ENCODE data around the gene BOD1L1. TPM values are rescaled to one million over a fixed set of nuclear protein-coding genes. Genes with fewer than 3 reads are reported as not detected.

The BOD1L1 gene
- total RNA-seq, 4 donors from 2014 or later: 34.6 to 45.3 (median 35.4) TPM

DNA sequence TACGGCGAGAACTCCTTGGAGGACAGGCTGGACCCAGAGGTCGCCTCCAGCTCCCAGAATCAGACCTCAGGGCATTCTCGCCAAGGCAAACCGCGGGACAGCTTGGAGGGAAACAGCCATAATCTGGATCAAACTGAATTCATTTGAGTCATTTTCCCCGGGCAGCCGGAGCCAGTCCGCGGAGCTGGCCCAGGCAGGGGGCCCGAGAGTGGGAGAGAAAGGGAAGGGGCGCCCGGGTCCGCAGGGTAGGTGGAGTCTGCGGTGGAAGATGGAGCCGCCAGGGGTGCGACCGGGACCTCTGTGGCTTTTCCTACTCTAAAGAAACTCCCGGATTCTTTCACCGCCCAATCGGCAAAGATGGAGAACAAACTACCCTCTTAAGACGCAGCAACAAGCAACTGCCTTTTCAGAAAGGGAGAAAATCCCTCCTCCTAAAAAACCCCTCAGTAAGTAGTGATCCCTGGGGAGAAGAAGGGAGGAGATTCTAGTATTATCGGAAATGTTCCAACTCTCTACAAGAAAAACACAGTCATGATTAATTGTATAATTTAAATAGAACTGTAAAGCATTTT lies 88.4 kb downstream of the BOD1L1 start:
- TF ChIP-seq POLR2A (IDR thresholded peaks at IDR 0.05) (no peak), POLR2AphosphoS5 (IDR thresholded peaks at IDR 0.05) (no peak), EP300 (IDR thresholded peaks at IDR 0.05) (no peak)
- TF ChIP-seq, protein P1, sequence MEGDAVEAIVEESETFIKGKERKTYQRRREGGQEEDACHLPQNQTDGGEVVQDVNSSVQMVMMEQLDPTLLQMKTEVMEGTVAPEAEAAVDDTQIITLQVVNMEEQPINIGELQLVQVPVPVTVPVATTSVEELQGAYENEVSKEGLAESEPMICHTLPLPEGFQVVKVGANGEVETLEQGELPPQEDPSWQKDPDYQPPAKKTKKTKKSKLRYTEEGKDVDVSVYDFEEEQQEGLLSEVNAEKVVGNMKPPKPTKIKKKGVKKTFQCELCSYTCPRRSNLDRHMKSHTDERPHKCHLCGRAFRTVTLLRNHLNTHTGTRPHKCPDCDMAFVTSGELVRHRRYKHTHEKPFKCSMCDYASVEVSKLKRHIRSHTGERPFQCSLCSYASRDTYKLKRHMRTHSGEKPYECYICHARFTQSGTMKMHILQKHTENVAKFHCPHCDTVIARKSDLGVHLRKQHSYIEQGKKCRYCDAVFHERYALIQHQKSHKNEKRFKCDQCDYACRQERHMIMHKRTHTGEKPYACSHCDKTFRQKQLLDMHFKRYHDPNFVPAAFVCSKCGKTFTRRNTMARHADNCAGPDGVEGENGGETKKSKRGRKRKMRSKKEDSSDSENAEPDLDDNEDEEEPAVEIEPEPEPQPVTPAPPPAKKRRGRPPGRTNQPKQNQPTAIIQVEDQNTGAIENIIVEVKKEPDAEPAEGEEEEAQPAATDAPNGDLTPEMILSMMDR (IDR thresholded peaks at IDR 0.05): no peak
- Histone ChIP-seq H3K9me3 (peaks cover 0 to 30% (median 0%) of the 10 kb centered on the region in 3 donors), H3K27me3 (peaks cover 100% of the 10 kb centered on the region), H3K4me3 (no peak overlapping the region), H3K4me1 (peaks cover 0 to 67% (median 12%) of the 10 kb centered on the region in 3 donors), H3K36me3 (no peaks in the 10 kb centered on the region), H3K27ac (no peak overlapping the region)
- no peak for ATAC-seq
- WGBS, 2 donors (ENCODE audit: low coverage in 1 of 2): 5 to 7% methylated on average over 3 to 17 of the region's 23 CpGs

DNA sequence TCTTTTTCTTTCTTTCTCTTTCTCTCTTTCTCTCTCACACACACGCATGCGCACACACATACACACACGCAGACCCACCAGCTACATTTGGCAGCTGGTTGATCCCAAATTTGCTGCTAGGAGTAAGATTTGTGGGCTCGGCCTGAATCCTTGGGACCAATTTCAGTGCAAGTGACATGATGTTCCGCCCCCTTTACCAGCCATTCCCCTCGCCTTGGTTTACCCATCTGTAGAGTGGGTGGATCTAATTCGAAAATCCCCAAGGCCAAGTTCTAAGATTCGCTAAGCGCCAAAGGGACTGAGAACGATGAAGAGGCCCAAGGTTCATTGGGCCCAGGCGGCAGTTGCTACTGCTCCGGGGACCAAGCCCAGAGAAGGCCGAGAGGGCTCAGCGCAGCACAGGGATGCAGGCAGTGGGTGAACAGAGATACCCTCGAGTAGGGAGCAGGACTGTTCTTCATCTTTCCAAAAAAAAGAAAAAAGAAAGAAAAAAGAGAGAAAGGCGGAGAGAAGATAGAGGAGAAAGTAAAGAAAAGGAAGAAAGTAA lies 89.0 kb downstream of the BOD1L1 start:
- no peak for TF ChIP-seq POLR2A (IDR thresholded peaks at IDR 0.05)
- no peak for TF ChIP-seq POLR2AphosphoS5 (IDR thresholded peaks at IDR 0.05)
- TF ChIP-seq, protein P1 (IDR thresholded peaks at IDR 0.05): no peak
- TF ChIP-seq EP300 (IDR thresholded peaks at IDR 0.05): no peak
- Histone ChIP-seq H3K4me3 (no peak overlapping the region), H3K9me3 (peaks cover 0 to 30% (median 0%) of the 10 kb centered on the region in 3 donors), H3K27me3 (peaks cover 100% of the 10 kb centered on the region), H3K4me1 (peaks cover 0 to 61% (median 6%) of the 10 kb centered on the region in 3 donors), H3K36me3 (no peaks in the 10 kb centered on the region), H3K27ac (no peak overlapping the region)
- ATAC-seq: no peak
- whole genome bisulfite sequencing, 2 donors (ENCODE audit: low coverage in 1 of 2): 17 to 20% methylated on average over 1 to 11 of the region's 16 CpGs

DNA sequence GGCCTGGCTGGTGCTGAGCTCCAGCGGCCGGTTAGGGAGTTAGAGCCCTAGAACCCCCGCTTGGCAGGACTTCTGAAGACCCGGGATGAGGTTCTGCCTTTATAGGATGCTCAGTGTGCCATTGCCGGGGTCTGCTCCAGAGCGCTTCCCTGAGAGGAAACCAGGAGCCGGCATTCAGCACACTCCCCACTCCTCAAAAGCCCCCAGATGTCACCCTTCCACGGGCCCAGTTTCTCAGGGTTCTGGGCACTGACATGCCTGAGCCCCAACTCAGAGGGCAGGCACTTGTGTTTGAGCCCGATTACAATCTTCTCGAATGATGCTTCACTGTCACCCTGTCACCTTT lies 89.7 kb downstream of the BOD1L1 start:
- Histone ChIP-seq H3K27me3 (peaks cover 100% of the 10 kb centered on the region), H3K27ac (no peak overlapping the region)

DNA sequence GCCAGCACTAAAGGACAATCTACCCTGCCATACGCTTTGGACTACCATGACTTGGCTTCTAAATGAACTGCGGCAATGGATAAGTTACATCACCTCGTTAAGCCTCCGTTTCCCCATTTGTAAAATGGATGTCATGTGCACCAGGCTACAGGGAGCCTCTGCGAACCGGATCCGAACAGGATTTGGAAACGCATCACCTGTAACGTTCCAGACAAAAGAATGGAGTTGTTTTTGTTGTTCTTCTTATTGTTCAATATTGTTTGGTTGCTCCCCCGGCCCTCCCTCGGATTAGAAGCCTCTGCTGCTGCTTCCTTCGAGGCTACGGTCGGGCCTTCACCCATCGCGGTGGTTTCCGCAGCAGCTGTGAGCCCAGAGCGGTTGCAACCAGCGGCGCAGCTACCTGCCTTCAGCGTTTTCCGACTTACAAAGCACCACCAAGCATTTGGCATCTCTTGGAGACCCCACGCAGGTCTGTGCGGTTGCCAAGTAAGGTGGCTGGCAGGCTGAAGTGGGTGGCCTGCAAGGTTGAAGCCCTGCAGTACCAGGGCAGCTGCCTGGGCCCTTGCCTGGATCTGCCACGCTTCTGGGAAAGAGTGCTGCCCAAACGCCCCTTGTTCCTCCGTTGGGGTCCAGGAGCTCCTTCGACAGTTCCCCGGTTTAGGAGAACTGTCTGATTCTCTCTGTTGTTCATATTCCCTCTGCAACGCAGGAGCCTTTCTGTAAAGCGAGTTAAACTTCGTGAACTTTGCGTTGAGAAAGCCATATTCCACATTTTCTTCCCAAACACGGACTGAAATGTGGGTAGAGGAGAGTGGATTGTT lies 90.3 kb downstream of the BOD1L1 start:
- Histone ChIP-seq H3K36me3 (no peaks in the 10 kb centered on the region), H3K4me3 (no peak overlapping the region), H3K9me3 (peaks cover 0 to 30% (median 0%) of the 10 kb centered on the region in 3 donors), H3K4me1 (peaks cover 0 to 51% (median 2%) of the 10 kb centered on the region in 3 donors), H3K27me3 (peaks cover 100% of the 10 kb centered on the region), H3K27ac (no peak overlapping the region)
- no peak for ATAC-seq
- TF ChIP-seq POLR2A (IDR thresholded peaks at IDR 0.05): no peak
- TF ChIP-seq POLR2AphosphoS5 (IDR thresholded peaks at IDR 0.05): no peak
- TF ChIP-seq, protein P1 (IDR thresholded peaks at IDR 0.05): no peak
- TF ChIP-seq EP300 (IDR thresholded peaks at IDR 0.05): no peak
- WGBS, 2 donors (ENCODE audit: low coverage in 1 of 2): 12 to 15% methylated on average over 14 to 25 of the region's 34 CpGs

More for the DNA sequence above, 89.7 kb downstream of the BOD1L1 start:
- no peaks in the 10 kb centered on the region for H3K36me3 ChIP-seq
- WGBS, 2 donors (ENCODE audit: low coverage in 1 of 2): 0% methylated on average over 3 of the region's 10 CpGs; no CpG with 5 or more reads in 1 of the 2 donors
- peaks cover 0 to 56% (median 5%) of the 10 kb centered on the region in 3 donors for H3K4me1 ChIP-seq
- ATAC-seq: no peak
- peaks cover 0 to 30% (median 0%) of the 10 kb centered on the region in 3 donors for H3K9me3 ChIP-seq
- H3K4me3 ChIP-seq: no peak overlapping the region
- no peak for TF ChIP-seq POLR2AphosphoS5 (IDR thresholded peaks at IDR 0.05)
- TF ChIP-seq EP300 (IDR thresholded peaks at IDR 0.05): no peak
- TF ChIP-seq, protein P1 (IDR thresholded peaks at IDR 0.05): no peak
- no peak for TF ChIP-seq POLR2A (IDR thresholded peaks at IDR 0.05)
